Stromal cell of bone marrow (primary cell): ENCODE measurements around the gene ATP13A2.

Experiments used
- DNase-seq: peaks from one replicate; pipeline ENCODE4 v3.0.0-alpha.2; 2012; ENCODE audit warnings: low read depth

ATP13A2 gene

GRCh38 chr1:17011439-17012307 lies at the start of gene ATP13A2:
Gene ATP13A2 (minus strand): TSS chr1:17011928. CDS start chr1:17011738, 190 bp downstream.
- peak; percentile 38 for DNase-seq

GRCh38 chr1:17061486-17061885 lies 49.8 kb upstream of the ATP13A2 start:
- no peak for DNase-seq

- DNase-seq: no peak
These were observed 48.6 kb upstream of the ATP13A2 start for GRCh38 chr1:17060306-17060749.

- DNase-seq: peak; percentile 28
These were observed 47.9 kb upstream of the ATP13A2 start for GRCh38 chr1:17059391-17060305.

GRCh38 chr1:17056551-17056950 lies 44.8 kb upstream of the ATP13A2 start:
- DNase-seq: no peak

GRCh38 chr1:17055801-17056200 lies 44.1 kb upstream of the ATP13A2 start:
- no peak for DNase-seq

- DNase-seq: peak; percentile 94
These were observed 42.1 kb upstream of the ATP13A2 start, which contains the start of gene SDHB for GRCh38 chr1:17053685-17054410. Gene SDHB (minus strand): TSS chr1:17054032. CDS start chr1:17054019, 13 bp downstream.

- DNase-seq: no peak
These were observed 41.5 kb upstream of the ATP13A2 start for GRCh38 chr1:17053086-17053684.

- DNase-seq: no peak
These were observed 40.9 kb upstream of the ATP13A2 start for GRCh38 chr1:17052641-17053040.

- no peak for DNase-seq
These were observed 40.3 kb upstream of the ATP13A2 start for GRCh38 chr1:17052038-17052437.

GRCh38 chr1:17047924-17048323 lies 36.2 kb upstream of the ATP13A2 start:
- DNase-seq: no peak

- no peak for DNase-seq
These were observed 34.6 kb upstream of the ATP13A2 start for GRCh38 chr1:17046334-17046657.

GRCh38 chr1:17045634-17046333 lies 34.1 kb upstream of the ATP13A2 start:
- DNase-seq: peak; percentile 45

GRCh38 chr1:17045150-17045549 lies 33.4 kb upstream of the ATP13A2 start:
- no peak for DNase-seq

GRCh38 chr1:17043676-17044075 lies 31.9 kb upstream of the ATP13A2 start:
- no peak for DNase-seq

GRCh38 chr1:17040135-17040534 lies 28.4 kb upstream of the ATP13A2 start:
- no peak for DNase-seq

- DNase-seq: no peak
These were observed 27.8 kb upstream of the ATP13A2 start for GRCh38 chr1:17039522-17039921.

GRCh38 chr1:17033481-17033880 lies 21.8 kb upstream of the ATP13A2 start:
- DNase-seq: no peak

GRCh38 chr1:17032741-17033140 lies 21.0 kb upstream of the ATP13A2 start:
- no peak for DNase-seq

- no peak for DNase-seq
These were observed 19.7 kb upstream of the ATP13A2 start for GRCh38 chr1:17031436-17031835.

GRCh38 chr1:17030206-17030605 lies 18.5 kb upstream of the ATP13A2 start:
- DNase-seq: no peak
